GM19397 (cell line): Measurements from ENCODE around the gene CAP1.
"Not testable (repeated sequence)": the region's sequence is repeated elsewhere in the genome, so short reads cannot be mapped to it uniquely, and the experiment has no call there.

Experiments
- ATAC-seq: cut with Tn5 transposase; IDR thresholded peaks from one replicate; pipeline ENCODE4 v1.9.1; 2021; ENCODE audit warnings: mild to moderate bottlenecking, moderate library complexity; ENCODE audit not compliant: unreplicated experiment

Gene CAP1

GRCh38 chr1:40058097-40058452 lies 17.5 kb downstream of the CAP1 start:
- ATAC-seq = no peak

GRCh38 chr1:40058453-40059337 lies 18.2 kb downstream of the CAP1 start:
- ATAC-seq = no peak

- ATAC-seq = no peak
Observed at GRCh38 chr1:40059338-40059959, 18.9 kb downstream of the CAP1 start.

GRCh38 chr1:40059960-40060750 lies 19.6 kb downstream of the CAP1 start:
- no peak for ATAC-seq

- ATAC-seq = peak; percentile 73
Observed at GRCh38 chr1:40064797-40065499, 24.4 kb downstream of the CAP1 start.

GRCh38 chr1:40067023-40067422 lies 26.5 kb downstream of the CAP1 start:
- no peak for ATAC-seq

GRCh38 chr1:40067851-40068250 lies 27.3 kb downstream of the CAP1 start:
- ATAC-seq = no peak

GRCh38 chr1:40072142-40072541 lies 31.6 kb downstream of the CAP1 start:
- ATAC-seq = no peak

- ATAC-seq = no peak
Observed at GRCh38 chr1:40073062-40073461, 32.5 kb downstream of the CAP1 start.

- no peak for ATAC-seq
Observed at GRCh38 chr1:40075266-40075665, 34.7 kb downstream of the CAP1 start.

- no peak for ATAC-seq
Observed at GRCh38 chr1:40076895-40077312, 36.4 kb downstream of the CAP1 start.

- no peak for ATAC-seq
Observed at GRCh38 chr1:40078512-40079333, 38.2 kb downstream of the CAP1 start.

- ATAC-seq = no peak
Observed at GRCh38 chr1:40079774-40080400, 39.4 kb downstream of the CAP1 start.

GRCh38 chr1:40081871-40082270 lies 41.3 kb downstream of the CAP1 start:
- ATAC-seq = no peak

- ATAC-seq = not testable (repeated sequence)
Observed at GRCh38 chr1:40084750-40085149, 44.2 kb downstream of the CAP1 start.

GRCh38 chr1:40090652-40091355 lies 50.3 kb downstream of the CAP1 start:
- no peak for ATAC-seq

GRCh38 chr1:40092241-40092640 lies 51.7 kb downstream of the CAP1 start:
- ATAC-seq = no peak

- no peak for ATAC-seq
Observed at GRCh38 chr1:40092706-40093639, 52.4 kb downstream of the CAP1 start.
